Endothelial cell of umbilical vein (primary cell): ENCODE results near the gene ACYP2. TPM values are rescaled to one million over a fixed set of nuclear protein-coding genes. Genes with fewer than 3 reads are reported as not detected.

Experiments
- BruUV-seq: library from RNA; stranded (reverse); fragments of 400-500 nt; replicated peaks from 2 replicates; lab custom pipeline; 2021; lab: Mats Ljungman, UMichigan
- CTCF ChIA-PET: fragments of 300-600, 350-600 bp; sonication (Branson Sonifier 250); formaldehyde crosslinking; loops from one replicate; lab custom pipeline; 2021; ENCODE audit warnings: antibody characterized with exemption, inconsistent platforms; lab: Charles Lee
- POLR2A ChIA-PET: fragments of 300-600, 350-600 bp; sonication (Branson Sonifier 250); formaldehyde crosslinking; loops from one replicate; lab custom pipeline; 2021; ENCODE audit warnings: antibody characterized with exemption, inconsistent platforms; lab: Charles Lee
- DNase-seq: peaks from one replicate; pipeline ENCODE4 v3.0.0-alpha.2; 2011; ENCODE audit warnings: low read depth, low spot score
- FAIRE-seq: peaks from 2 replicates; lab custom pipeline; 2011; peaks lifted over from hg19 to GRCh38; lab: Jason Lieb, UNC
- H2AFZ ChIP-seq: 2 replicates; pipeline ENCODE4 v1.6.0; 2012; ENCODE audit warnings: low read depth, low read length, control low read depth, inconsistent platforms
- H3K27ac ChIP-seq: 2 replicates; pipeline ENCODE4 v1.5.1; 2011; ENCODE audit warnings: low read depth, mild to moderate bottlenecking, control low read depth, low read length, moderate library complexity; ENCODE audit not compliant: insufficient read depth
- H3K27me3 ChIP-seq, 2 experiments: 2 replicates each; pipeline versions ENCODE4 v1.6.0 to v1.6.1; 2011; ENCODE audit warnings: low read length in 2 of 2, mixed read lengths in 1 of 2; ENCODE audit not compliant: control insufficient read depth in 2 of 2, insufficient read depth in 2 of 2
- H3K36me3 ChIP-seq, 2 experiments: 2 replicates in 1 of 2; 3 replicates in 1 of 2; pipeline ENCODE4 v1.5.1; 2011; ENCODE audit warnings: low read length in 2 of 2, mild to moderate bottlenecking in 1 of 2, moderate library complexity in 1 of 2; ENCODE audit not compliant: control insufficient read depth in 2 of 2, insufficient read depth in 2 of 2; ENCODE audit errors: extremely low read depth in 1 of 2
- H3K4me1 ChIP-seq: 3 replicates; pipeline ENCODE4 v1.5.1; 2011; ENCODE audit warnings: mild to moderate bottlenecking, low read length; ENCODE audit not compliant: control insufficient read depth, insufficient read depth; ENCODE audit errors: extremely low read depth
- H3K4me2 ChIP-seq: 2 replicates; pipeline ENCODE4 v1.6.1; 2011; ENCODE audit warnings: low read length, control low read depth, mixed read lengths; ENCODE audit not compliant: insufficient read depth
- H3K4me3 ChIP-seq, 3 experiments: fragments of 200-600 bp in 1 of 3; sonication (generic), shearing (Covaris generic) in 1 of 3; replicated peaks in 1 of 3; 2 replicates each; pipeline ENCODE4 v1.5.1; 2011 to 2016; ENCODE audit warnings: control low read depth in 3 of 3, low read length in 3 of 3, mild to moderate bottlenecking in 2 of 3, inconsistent platforms in 1 of 3, low read depth in 1 of 3, moderate library complexity in 1 of 3; ENCODE audit not compliant: insufficient read depth in 1 of 3
- H3K79me2 ChIP-seq: 2 replicates; pipeline ENCODE4 v1.6.0; 2012; ENCODE audit warnings: low read length, inconsistent platforms; ENCODE audit not compliant: control insufficient read depth, insufficient read depth
- H3K9ac ChIP-seq: replicated peaks from 2 replicates; pipeline ENCODE3; 2011; ENCODE audit warnings: low read length, control low read depth; ENCODE audit not compliant: insufficient read depth; ENCODE audit errors: extremely low read depth
- H3K9me1 ChIP-seq: replicated peaks from 3 replicates; pipeline ENCODE4 v1.6.0; 2011; ENCODE audit warnings: mild to moderate bottlenecking, low read length; ENCODE audit not compliant: control insufficient read depth, insufficient read depth; ENCODE audit errors: extremely low read depth
- H3K9me3 ChIP-seq: replicated peaks from 2 replicates; pipeline ENCODE4 v1.5.1; 2012; ENCODE audit warnings: low read length, inconsistent platforms; ENCODE audit not compliant: control insufficient read depth, insufficient read depth
- H4K20me1 ChIP-seq: replicated peaks from 2 replicates; pipeline ENCODE3; 2011; ENCODE audit warnings: mild to moderate bottlenecking, low read length; ENCODE audit not compliant: control insufficient read depth, insufficient read depth; ENCODE audit errors: extremely low read depth
- EZH2 ChIP-seq: IDR thresholded peaks from 2 replicates; pipeline ENCODE4 v1.6.1; 2012; ENCODE audit warnings: borderline replicate concordance, low read depth, mild to moderate bottlenecking, moderate library complexity, low read length, inconsistent platforms; ENCODE audit not compliant: severe bottlenecking
- FOS ChIP-seq: IDR thresholded peaks from 2 replicates; pipeline ENCODE4 v1.6.1; 2011; ENCODE audit warnings: mild to moderate bottlenecking, low read length, moderate library complexity, borderline replicate concordance; ENCODE audit not compliant: insufficient read depth
- GATA2 ChIP-seq: IDR thresholded peaks from 2 replicates; pipeline ENCODE4 v1.7.0; 2011; ENCODE audit warnings: low read depth, mild to moderate bottlenecking, moderate library complexity, mixed read lengths, low read length; ENCODE audit not compliant: insufficient read length, insufficient read depth
- JUN ChIP-seq: IDR thresholded peaks from 2 replicates; pipeline ENCODE4 v1.6.1; 2011; ENCODE audit warnings: borderline replicate concordance, low read depth; ENCODE audit not compliant: insufficient read length, insufficient read depth
- MYC ChIP-seq: IDR thresholded peaks from one replicate; pipeline ENCODE4 v1.6.1; 2011; ENCODE audit warnings: mild to moderate bottlenecking, low read depth, low read length
- POLR2A ChIP-seq: IDR thresholded peaks from 2 replicates; pipeline ENCODE4 v1.6.1; 2012; ENCODE audit warnings: low read depth, mild to moderate bottlenecking, control low read depth, low read length
- POLR2AphosphoS5 ChIP-seq: IDR thresholded peaks from 2 replicates; pipeline ENCODE4 v1.6.1; 2012; ENCODE audit warnings: low read depth, mild to moderate bottlenecking, control low read depth, low read length, moderate library complexity; ENCODE audit not compliant: insufficient read depth
- dilution Hi-C: fragments of 300-500 bp; cut with MboI; formaldehyde crosslinking; loops from one replicate; pipeline ENCODE4 v1.15.0; 2019; ENCODE audit warnings: low sequenced_read_pairs; ENCODE audit not compliant: extremely low pct_ligation_motif_present
- intact Hi-C: fragments of 100-400 bp; cut with micrococcal nuclease; formaldehyde crosslinking; loops from one replicate; pipeline ENCODE4 v1.10.0; 2022
- polyA plus RNA-seq, 4 experiments: library from polyadenylated mRNA; depleted of rRNA in 3 of 4; stranded (reverse) in 3 of 4; unstranded in 1 of 4; fragments of >200 nt; gene quantifications; 2 replicates each; pipeline versions ENCODE4 v1.2.1 to v1.2.3, GENCODE V29; 2011 to 2012; ENCODE audit warnings: missing spikeins in 1 of 4
- total RNA-seq: library from RNA; stranded (reverse); gene quantifications from 2 replicates; pipeline ENCODE4 v1.2.3, GENCODE V29; 2021
- TF ChIP-seq, protein P1 (sequence below), 2 donors: IDR thresholded peaks; 1 replicate in 1 of 2; 2 replicates in 1 of 2; pipeline ENCODE4 v1.5.1; 2011; ENCODE audit warnings: low read length in 2 of 2, mild to moderate bottlenecking in 2 of 2, moderate library complexity in 2 of 2, control low read depth in 1 of 2, inconsistent platforms in 1 of 2, low read depth in 1 of 2; ENCODE audit not compliant: insufficient read depth in 1 of 2; ENCODE audit errors: extremely low read depth in 1 of 2
- TF ChIP-seq, protein P2 (sequence below): IDR thresholded peaks from 2 replicates; pipeline ENCODE4 v1.6.1; 2011; ENCODE audit not compliant: insufficient read depth, insufficient read length

ACYP2 gene
- total and polyA plus RNA-seq, 2 donors (not counting 3 experiments of a cell fraction or from before 2014, with no cell fraction given): 3.9 to 7.9 TPM

DNA sequence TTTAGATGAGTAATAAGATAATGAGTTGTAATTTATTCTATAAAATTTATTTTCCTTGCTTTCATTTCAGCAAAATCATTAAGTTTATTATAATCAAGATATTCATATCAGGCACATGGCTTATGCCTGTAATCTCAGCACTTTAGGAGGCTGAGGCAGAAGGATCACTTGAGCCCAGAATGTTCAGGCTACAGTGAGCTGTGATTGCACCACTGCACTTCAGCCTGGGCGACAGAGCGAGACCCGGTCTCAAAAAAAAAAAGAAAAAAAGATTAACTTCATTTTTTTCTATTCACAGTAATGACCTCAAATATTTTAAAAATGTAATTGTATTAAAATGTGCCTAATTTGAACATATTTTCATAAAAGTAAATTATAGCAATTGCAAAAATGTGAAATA is 67.9 kb downstream of the ACYP2 start:
- Histone ChIP-seq H3K4me1 (no peaks in the 10 kb centered on the region), H4K20me1 (no peaks in the 10 kb centered on the region), H3K9me1 (no peaks in the 10 kb centered on the region), H3K27me3 (no peaks in the 10 kb centered on the region), H3K4me2 (no peak overlapping the region), H3K9me3 (no peaks in the 10 kb centered on the region), H3K27ac (no peak overlapping the region), H3K79me2 (no peaks in the 10 kb centered on the region), H3K4me3 (no peak overlapping the region), H3K9ac (no peak overlapping the region), H2AFZ (no peak overlapping the region), H3K36me3 (no peaks in the 10 kb centered on the region)
- ChIA-PET CTCF (interaction anchor here (1.0 kb wide), 1 partner anchor 32 kb away, joined by 3 read pairs; no protein-coding TSS in a partner anchor), POLR2A (no interaction called here)
- DNase-seq (no peak), FAIRE-seq (no peak)
- intact Hi-C loops: no loop called here
- BruUV-seq: no TSS peak
- dilution Hi-C loops: no loop called here
- TF ChIP-seq, protein P1, sequence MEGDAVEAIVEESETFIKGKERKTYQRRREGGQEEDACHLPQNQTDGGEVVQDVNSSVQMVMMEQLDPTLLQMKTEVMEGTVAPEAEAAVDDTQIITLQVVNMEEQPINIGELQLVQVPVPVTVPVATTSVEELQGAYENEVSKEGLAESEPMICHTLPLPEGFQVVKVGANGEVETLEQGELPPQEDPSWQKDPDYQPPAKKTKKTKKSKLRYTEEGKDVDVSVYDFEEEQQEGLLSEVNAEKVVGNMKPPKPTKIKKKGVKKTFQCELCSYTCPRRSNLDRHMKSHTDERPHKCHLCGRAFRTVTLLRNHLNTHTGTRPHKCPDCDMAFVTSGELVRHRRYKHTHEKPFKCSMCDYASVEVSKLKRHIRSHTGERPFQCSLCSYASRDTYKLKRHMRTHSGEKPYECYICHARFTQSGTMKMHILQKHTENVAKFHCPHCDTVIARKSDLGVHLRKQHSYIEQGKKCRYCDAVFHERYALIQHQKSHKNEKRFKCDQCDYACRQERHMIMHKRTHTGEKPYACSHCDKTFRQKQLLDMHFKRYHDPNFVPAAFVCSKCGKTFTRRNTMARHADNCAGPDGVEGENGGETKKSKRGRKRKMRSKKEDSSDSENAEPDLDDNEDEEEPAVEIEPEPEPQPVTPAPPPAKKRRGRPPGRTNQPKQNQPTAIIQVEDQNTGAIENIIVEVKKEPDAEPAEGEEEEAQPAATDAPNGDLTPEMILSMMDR (IDR thresholded peaks at IDR 0.05; ENCODE audit: extremely low read depth in 1 of 2, insufficient read depth in 1 of 2, low read depth in 1 of 2, low read length in 2 of 2): no peak

DNA sequence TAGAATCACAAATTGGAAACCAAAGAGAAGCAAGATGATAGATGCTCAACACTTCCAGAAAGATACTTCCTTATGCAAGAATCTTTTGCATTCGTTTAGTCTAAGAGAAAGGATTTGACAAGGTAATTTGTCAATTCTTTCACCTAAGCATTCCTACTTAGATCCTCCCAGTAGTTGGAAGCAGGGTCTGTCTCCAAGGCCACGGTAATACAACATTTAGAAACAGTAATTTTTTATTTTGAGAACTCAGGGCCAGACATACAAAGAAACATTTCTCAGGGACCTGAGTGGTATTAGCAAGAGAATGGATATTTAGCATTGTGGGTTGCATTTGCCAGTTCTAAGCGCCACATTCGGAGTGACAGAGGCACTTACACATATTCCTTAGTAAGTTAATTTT is 68.6 kb downstream of the ACYP2 start:
- dilution Hi-C loops: no loop called here
- H3K79me2 ChIP-seq: no peaks in the 10 kb centered on the region
- POLR2A ChIA-PET: no interaction called here
- no peak overlapping the region for H3K4me2 ChIP-seq
- no peaks in the 10 kb centered on the region for H4K20me1 ChIP-seq
- DNase-seq (no peak), FAIRE-seq (no peak)
- no peak overlapping the region for H3K4me3 ChIP-seq
- no peak overlapping the region for H3K27ac ChIP-seq
- H3K4me1 ChIP-seq: no peaks in the 10 kb centered on the region
- no peak overlapping the region for H3K9ac ChIP-seq
- H3K27me3 ChIP-seq: no peaks in the 10 kb centered on the region
- H3K36me3 ChIP-seq: no peaks in the 10 kb centered on the region
- no peaks in the 10 kb centered on the region for H3K9me1 ChIP-seq
- no peaks in the 10 kb centered on the region for H3K9me3 ChIP-seq
- intact Hi-C loops: no loop called here
- CTCF ChIA-PET: interaction anchor here (1.0 kb wide), 1 partner anchor 32 kb away, joined by 3 read pairs; no protein-coding TSS in a partner anchor
- no peak for TF ChIP-seq FOS
- no peak for TF ChIP-seq JUN
- TF ChIP-seq, protein P1 (IDR thresholded peaks at IDR 0.05; ENCODE audit: extremely low read depth in 1 of 2, insufficient read depth in 1 of 2, low read depth in 1 of 2, low read length in 2 of 2): no peak
- no peak for TF ChIP-seq POLR2A
- no peak for TF ChIP-seq GATA2
- TF ChIP-seq MYC: no peak
- no peak for TF ChIP-seq EZH2
- no peak for TF ChIP-seq POLR2AphosphoS5
- TF ChIP-seq, protein P2, sequence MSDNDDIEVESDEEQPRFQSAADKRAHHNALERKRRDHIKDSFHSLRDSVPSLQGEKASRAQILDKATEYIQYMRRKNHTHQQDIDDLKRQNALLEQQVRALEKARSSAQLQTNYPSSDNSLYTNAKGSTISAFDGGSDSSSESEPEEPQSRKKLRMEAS: no peak
- BruUV-seq: no TSS peak
- no peak overlapping the region for H2AFZ ChIP-seq
